ENCODE results near the gene SLC35F3. TPM values are rescaled to one million over a fixed set of nuclear protein-coding genes. Genes with fewer than 3 reads are reported as not detected.

Gene SLC35F3
- total RNA-seq, 1 experiment from 2014 or later: 3.3 TPM

- CTCF ChIA-PET: interaction anchor here (0.7 kb wide), 1 partner anchor 9 kb away, joined by 5 read pairs; no protein-coding TSS in a partner anchor
Observed at GRCh38 chr1:233933339-233933738, 28.9 kb downstream of the SLC35F3 start.

DNA sequence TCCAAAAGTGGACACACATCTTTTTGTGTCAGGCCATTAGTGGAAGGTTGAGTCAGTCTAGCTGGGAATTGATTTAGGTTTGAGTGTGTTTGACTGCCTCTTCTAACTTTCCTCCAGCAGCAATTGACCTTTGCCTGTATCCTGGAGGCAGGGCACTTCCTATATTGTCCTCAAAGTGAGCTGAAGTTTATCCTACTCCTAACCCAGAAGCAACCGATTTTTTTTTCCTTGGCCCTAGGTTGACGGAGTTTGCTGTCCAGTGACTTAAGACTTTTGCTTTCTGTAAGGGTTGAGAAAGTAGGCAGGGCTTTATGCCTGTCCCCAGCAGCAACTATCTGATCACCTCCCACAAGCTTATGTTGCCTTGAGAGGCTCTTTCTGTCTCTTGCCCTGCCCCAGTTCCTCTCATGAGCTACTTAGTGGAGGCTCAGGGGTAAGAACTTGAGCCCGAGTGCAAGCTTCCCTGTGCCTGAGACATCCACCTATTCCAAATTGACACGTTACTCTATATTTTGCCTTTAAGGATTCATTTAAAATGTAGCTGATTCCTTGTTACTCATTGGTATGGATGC is 30.9 kb downstream of the SLC35F3 start:
- no TSS peak for BruUV-seq (replicated peaks)
- H3K27me3 Mint-ChIP-seq (ENCODE audit: insufficient read depth, unreplicated experiment): no peaks in the 10 kb centered on the region
- no peak for DNase-seq (ENCODE audit: unreplicated experiment)

More at GRCh38 chr1:233933339-233933738, 28.9 kb downstream of the SLC35F3 start:
- POLR2A ChIA-PET: interaction anchor here (0.7 to 0.8 kb wide), 2 partner anchors 23 to 424 kb away, joined by 3 to 5 read pairs; no protein-coding TSS in a partner anchor
- Mint-ChIP-seq H3K4me1 (ENCODE audit: insufficient read depth, unreplicated experiment) (no peaks in the 10 kb centered on the region), H3K4me3 (ENCODE audit: unreplicated experiment) (no peak overlapping the region), H3K9me3 (ENCODE audit: unreplicated experiment) (peaks cover 2% of the 10 kb centered on the region), H3K27me3 (ENCODE audit: insufficient read depth, unreplicated experiment) (no peaks in the 10 kb centered on the region), H3K36me3 (ENCODE audit: insufficient read depth, unreplicated experiment) (no peaks in the 10 kb centered on the region), H3K27ac (ENCODE audit: low read depth, unreplicated experiment) (no peak overlapping the region)
- intact Hi-C loops (cut with micrococcal nuclease): no loop called here
- BruUV-seq (replicated peaks): no TSS peak
- DNase-seq (ENCODE audit: unreplicated experiment): no peak
- TF ChIP-seq CTCF (IDR thresholded peaks at IDR 0.05; ENCODE audit: unreplicated experiment): no peak

GRCh38 chr1:233936422-233936821 is 31.9 kb downstream of the SLC35F3 start:
- CTCF ChIA-PET: interaction anchor here (0.8 kb wide), 1 partner anchor 35 kb away, joined by 3 read pairs; no protein-coding TSS in a partner anchor
- H3K4me3 Mint-ChIP-seq (ENCODE audit: unreplicated experiment): no peak overlapping the region
- H3K27ac Mint-ChIP-seq (ENCODE audit: low read depth, unreplicated experiment): no peak overlapping the region
- intact Hi-C loops (cut with micrococcal nuclease): no loop called here
- no peaks in the 10 kb centered on the region for H3K36me3 Mint-ChIP-seq (ENCODE audit: insufficient read depth, unreplicated experiment)
- H3K27me3 Mint-ChIP-seq (ENCODE audit: insufficient read depth, unreplicated experiment): no peaks in the 10 kb centered on the region
- peaks cover 6% of the 10 kb centered on the region for H3K9me3 Mint-ChIP-seq (ENCODE audit: unreplicated experiment)
- TF ChIP-seq CTCF (IDR thresholded peaks at IDR 0.05; ENCODE audit: unreplicated experiment): no peak
- POLR2A ChIA-PET: interaction anchor here (2.6 kb wide), 1 partner anchor 26 kb away, joined by 6 read pairs; no protein-coding TSS in a partner anchor
- BruUV-seq (replicated peaks): no TSS peak
- no peak for DNase-seq (ENCODE audit: unreplicated experiment)
- no peaks in the 10 kb centered on the region for H3K4me1 Mint-ChIP-seq (ENCODE audit: insufficient read depth, unreplicated experiment)

More for the DNA sequence above, 30.9 kb downstream of the SLC35F3 start:
- ChIA-PET CTCF (interaction anchor here (0.6 to 0.9 kb wide), 4 partner anchors 24 to 141 kb away, joined by 3 to 4 read pairs (median 3); no protein-coding TSS in a partner anchor), POLR2A (interaction anchor here (1.2 to 2.6 kb wide), 3 partner anchors 15 to 25 kb away, joined by 4 to 6 read pairs (median 4); no protein-coding TSS in a partner anchor)
- Mint-ChIP-seq H3K36me3 (ENCODE audit: insufficient read depth, unreplicated experiment) (no peaks in the 10 kb centered on the region), H3K27ac (ENCODE audit: low read depth, unreplicated experiment) (no peak overlapping the region), H3K9me3 (ENCODE audit: unreplicated experiment) (peaks cover 6% of the 10 kb centered on the region), H3K4me1 (ENCODE audit: insufficient read depth, unreplicated experiment) (no peaks in the 10 kb centered on the region), H3K4me3 (ENCODE audit: unreplicated experiment) (no peak overlapping the region)
- intact Hi-C loops (cut with micrococcal nuclease): no loop called here
- TF ChIP-seq CTCF (IDR thresholded peaks at IDR 0.05; ENCODE audit: unreplicated experiment): no peak

DNA sequence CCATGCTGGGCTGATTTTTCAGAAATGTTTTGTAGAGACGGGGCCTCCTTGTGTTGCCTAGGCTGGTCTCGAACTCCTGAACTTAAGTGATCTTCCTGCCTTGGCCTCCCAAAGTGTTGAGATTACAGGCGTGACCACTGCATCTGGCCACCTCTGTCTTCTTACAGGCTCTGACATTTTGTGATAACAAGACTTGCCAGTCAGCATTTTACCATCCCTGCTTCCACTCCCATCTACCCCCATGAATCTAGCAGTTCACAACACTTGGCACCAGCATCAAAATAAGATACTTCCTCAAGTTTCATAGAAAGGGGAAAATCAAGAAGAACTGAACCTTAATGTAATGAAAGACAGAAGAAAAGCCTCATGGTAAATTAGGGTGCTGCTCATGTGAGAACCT is 32.4 kb downstream of the SLC35F3 start:
- Mint-ChIP-seq H3K4me1 (ENCODE audit: insufficient read depth, unreplicated experiment) (no peaks in the 10 kb centered on the region), H3K4me3 (ENCODE audit: unreplicated experiment) (no peak overlapping the region), H3K36me3 (ENCODE audit: insufficient read depth, unreplicated experiment) (no peaks in the 10 kb centered on the region), H3K9me3 (ENCODE audit: unreplicated experiment) (peaks cover 6% of the 10 kb centered on the region), H3K27me3 (ENCODE audit: insufficient read depth, unreplicated experiment) (no peaks in the 10 kb centered on the region), H3K27ac (ENCODE audit: low read depth, unreplicated experiment) (no peak overlapping the region)
- DNase-seq (ENCODE audit: unreplicated experiment): no peak
- POLR2A ChIA-PET: interaction anchor here (2.6 kb wide), 1 partner anchor 27 kb away, joined by 6 read pairs; no protein-coding TSS in a partner anchor
- CTCF ChIA-PET: no interaction called here
- no TSS peak for BruUV-seq (replicated peaks)
- intact Hi-C loops (cut with micrococcal nuclease): no loop called here
- TF ChIP-seq CTCF (IDR thresholded peaks at IDR 0.05; ENCODE audit: unreplicated experiment): no peak
